ENCODE data around the gene SERP2.

DNA sequence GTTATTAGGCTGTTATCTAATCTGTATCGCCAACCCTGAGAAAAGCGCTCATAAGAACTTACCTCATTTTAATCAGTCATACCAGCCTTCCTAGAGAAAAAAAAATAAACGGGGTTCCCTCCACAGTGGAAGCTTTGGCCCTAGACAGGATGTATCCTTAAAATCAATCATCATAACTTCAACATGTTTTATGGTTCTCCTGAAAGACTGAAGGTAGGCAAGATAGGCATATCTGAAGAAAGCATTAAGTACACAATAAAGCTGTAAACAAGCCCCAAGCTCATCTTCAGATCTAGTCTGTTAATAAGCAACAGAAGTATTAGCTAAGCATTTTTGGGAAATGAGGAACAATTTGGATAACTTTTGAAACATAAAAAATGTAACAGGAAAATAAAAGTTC is 18.7 kb upstream of the SERP2 start:
- TF ChIP-seq CBX8 (IDR thresholded peaks at IDR 0.05; ENCODE audit: borderline replicate concordance, low read depth, low read length) (no peak), POLR2A (IDR thresholded peaks at IDR 0.05; ENCODE audit: control extremely low read depth in 1 of 2, low read depth in 2 of 2, low read length in 2 of 2) (no peak), POLR2AphosphoS5 (IDR thresholded peaks at IDR 0.05; ENCODE audit: low read depth, low read length) (no peak), MAX (IDR thresholded peaks at IDR 0.05) (no peak), EZH2 (IDR thresholded peaks at IDR 0.05; ENCODE audit: low read depth, low read length, severe bottlenecking) (no peak), JUND (IDR thresholded peaks at IDR 0.05; ENCODE audit: low read length) (no peak), TAF1 (IDR thresholded peaks at IDR 0.05; ENCODE audit: low read depth, low read length) (no peak), CHD2 (IDR thresholded peaks at IDR 0.05; ENCODE audit: low read length) (no peak), RFX5 (IDR thresholded peaks at IDR 0.05; ENCODE audit: borderline replicate concordance, low read depth, low read length) (no peak)
- TF ChIP-seq, protein P1, sequence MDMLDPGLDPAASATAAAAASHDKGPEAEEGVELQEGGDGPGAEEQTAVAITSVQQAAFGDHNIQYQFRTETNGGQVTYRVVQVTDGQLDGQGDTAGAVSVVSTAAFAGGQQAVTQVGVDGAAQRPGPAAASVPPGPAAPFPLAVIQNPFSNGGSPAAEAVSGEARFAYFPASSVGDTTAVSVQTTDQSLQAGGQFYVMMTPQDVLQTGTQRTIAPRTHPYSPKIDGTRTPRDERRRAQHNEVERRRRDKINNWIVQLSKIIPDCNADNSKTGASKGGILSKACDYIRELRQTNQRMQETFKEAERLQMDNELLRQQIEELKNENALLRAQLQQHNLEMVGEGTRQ (IDR thresholded peaks at IDR 0.05; ENCODE audit: low read length), result no peak
- TF ChIP-seq, protein P2, sequence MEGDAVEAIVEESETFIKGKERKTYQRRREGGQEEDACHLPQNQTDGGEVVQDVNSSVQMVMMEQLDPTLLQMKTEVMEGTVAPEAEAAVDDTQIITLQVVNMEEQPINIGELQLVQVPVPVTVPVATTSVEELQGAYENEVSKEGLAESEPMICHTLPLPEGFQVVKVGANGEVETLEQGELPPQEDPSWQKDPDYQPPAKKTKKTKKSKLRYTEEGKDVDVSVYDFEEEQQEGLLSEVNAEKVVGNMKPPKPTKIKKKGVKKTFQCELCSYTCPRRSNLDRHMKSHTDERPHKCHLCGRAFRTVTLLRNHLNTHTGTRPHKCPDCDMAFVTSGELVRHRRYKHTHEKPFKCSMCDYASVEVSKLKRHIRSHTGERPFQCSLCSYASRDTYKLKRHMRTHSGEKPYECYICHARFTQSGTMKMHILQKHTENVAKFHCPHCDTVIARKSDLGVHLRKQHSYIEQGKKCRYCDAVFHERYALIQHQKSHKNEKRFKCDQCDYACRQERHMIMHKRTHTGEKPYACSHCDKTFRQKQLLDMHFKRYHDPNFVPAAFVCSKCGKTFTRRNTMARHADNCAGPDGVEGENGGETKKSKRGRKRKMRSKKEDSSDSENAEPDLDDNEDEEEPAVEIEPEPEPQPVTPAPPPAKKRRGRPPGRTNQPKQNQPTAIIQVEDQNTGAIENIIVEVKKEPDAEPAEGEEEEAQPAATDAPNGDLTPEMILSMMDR (IDR thresholded peaks at IDR 0.05; ENCODE audit: control extremely low read depth in 1 of 3, insufficient read depth in 1 of 3, low read depth in 1 of 3, low read length in 3 of 3), result no peak
